Liver (tissue), 9 donors: ENCODE measurements around the gene MACROD1. TPM values are rescaled to one million over a fixed set of nuclear protein-coding genes. Genes with fewer than 3 reads are reported as not detected.

ENCODE experiments used
- DNase-seq: peaks from one replicate; pipeline ENCODE4 v3.0.0-alpha.2; 2017; ENCODE audit warnings: low spot score
- H3K27ac ChIP-seq, 2 donors: one replicate each; pipeline ENCODE4 v1.7.0; 2013; ENCODE audit warnings: inconsistent platforms in 2 of 2, low read length in 2 of 2, control low read depth in 1 of 2, low read depth in 1 of 2, mild to moderate bottlenecking in 1 of 2
- H3K27me3 ChIP-seq, 4 donors: one replicate each; pipeline versions ENCODE4 v1.6.1 to v1.7.0; 2013; ENCODE audit warnings: low read length in 3 of 4, inconsistent platforms in 1 of 4, mild to moderate bottlenecking in 1 of 4, moderate library complexity in 1 of 4; ENCODE audit not compliant: control insufficient read depth in 4 of 4, insufficient read depth in 4 of 4
- H3K36me3 ChIP-seq, 4 donors: one replicate each; pipeline versions ENCODE4 v1.6.1 to v1.7.0; 2013; ENCODE audit warnings: low read length in 3 of 4, mild to moderate bottlenecking in 3 of 4, low read depth in 1 of 4, moderate library complexity in 1 of 4; ENCODE audit not compliant: control insufficient read depth in 4 of 4, insufficient read depth in 3 of 4
- H3K4me1 ChIP-seq, 4 donors: one replicate each; pipeline versions ENCODE4 v1.6.1 to v1.7.0; 2013; ENCODE audit warnings: low read length in 3 of 4, mild to moderate bottlenecking in 3 of 4, moderate library complexity in 1 of 4; ENCODE audit not compliant: control insufficient read depth in 4 of 4, insufficient read depth in 4 of 4
- H3K4me3 ChIP-seq, 3 donors: one replicate each; pipeline versions ENCODE4 v1.6.1 to v1.7.0; 2013; ENCODE audit warnings: low read length in 3 of 3, control low read depth in 1 of 3, low read depth in 1 of 3, mild to moderate bottlenecking in 1 of 3
- H3K9ac ChIP-seq, 2 donors: one replicate each; pipeline ENCODE4 v1.7.0; 2013; ENCODE audit warnings: low read length in 2 of 2, mild to moderate bottlenecking in 2 of 2, moderate library complexity in 2 of 2, control low read depth in 1 of 2, low read depth in 1 of 2
- H3K9me3 ChIP-seq, 4 donors: one replicate each; pipeline versions ENCODE4 v1.6.1 to v1.7.0; 2013; ENCODE audit warnings: low read length in 3 of 4; ENCODE audit not compliant: control insufficient read depth in 4 of 4
- EGR1 ChIP-seq, 2 donors: IDR thresholded peaks; 2 replicates each; pipeline ENCODE4 v1.6.1; 2016 to 2018; ENCODE audit warnings: antibody characterized with exemption in 2 of 2, low read depth in 2 of 2
- FOXA1 ChIP-seq: IDR thresholded peaks from 2 replicates; pipeline ENCODE4 v1.6.1; 2016; ENCODE audit warnings: antibody characterized with exemption
- FOXA2 ChIP-seq: IDR thresholded peaks from 2 replicates; pipeline ENCODE4 v1.6.1; 2016; ENCODE audit warnings: antibody characterized with exemption
- GABPA ChIP-seq, 2 donors: IDR thresholded peaks in 1 of 2; conservative IDR thresholded peaks in 1 of 2; 2 replicates each; pipeline ENCODE4 v1.6.1; 2016; ENCODE audit warnings: antibody characterized with exemption in 2 of 2, mild to moderate bottlenecking in 1 of 2, moderate library complexity in 1 of 2
- HNF4A ChIP-seq, 2 donors: conservative IDR thresholded peaks; 2 replicates each; pipeline ENCODE4 v1.6.1; 2016; ENCODE audit warnings: antibody characterized with exemption in 2 of 2, mild to moderate bottlenecking in 2 of 2
- HNF4G ChIP-seq: IDR thresholded peaks from 2 replicates; pipeline ENCODE4 v1.6.1; 2016; ENCODE audit warnings: antibody characterized with exemption
- JUND ChIP-seq, 2 donors: IDR thresholded peaks; 2 replicates each; pipeline ENCODE4 v1.6.1; 2016; ENCODE audit warnings: antibody characterized with exemption in 2 of 2
- NR2F2 ChIP-seq: IDR thresholded peaks from 2 replicates; pipeline ENCODE4 v1.6.1; 2016; ENCODE audit warnings: antibody characterized with exemption
- RAD21 ChIP-seq, 2 donors: IDR thresholded peaks; 2 replicates each; pipeline ENCODE4 v1.6.1; 2016; ENCODE audit warnings: antibody characterized with exemption in 2 of 2, mild to moderate bottlenecking in 2 of 2
- SP1 ChIP-seq: IDR thresholded peaks from 2 replicates; pipeline ENCODE4 v1.6.1; 2018; ENCODE audit warnings: antibody characterized with exemption, mild to moderate bottlenecking
- TAF1 ChIP-seq: conservative IDR thresholded peaks from 2 replicates; pipeline ENCODE4 v1.6.1; 2016; ENCODE audit warnings: antibody characterized with exemption, mild to moderate bottlenecking
- YY1 ChIP-seq: IDR thresholded peaks from 2 replicates; pipeline ENCODE4 v1.6.1; 2016; ENCODE audit warnings: antibody characterized with exemption, mild to moderate bottlenecking
- WGBS: extraction: QIAGEN DNeasy Blood & Tissue Kit; methylation state at CpG from one replicate; pipeline ENCODE4 v1.1.7; 2013; 5-methylcytosine and 5-hydroxymethylcytosine counted together
- polyA plus RNA-seq, 2 donors: library from polyadenylated mRNA; stranded (reverse) in 1 of 2; unstranded in 1 of 2; fragments of 200-250 nt in 1 of 2; fragments of >200 nt in 1 of 2; fragmentation: Nextera tagmentation in 1 of 2; extraction: Ambion mirVana in 1 of 2; gene quantifications; one replicate each; pipeline versions ENCODE4 v1.2.1 to v1.2.3, GENCODE V29; 2013 to 2015
- total RNA-seq, 2 donors: library from RNA; depleted of rRNA; stranded (reverse); fragments of >200 nt; gene quantifications; one replicate each; pipeline ENCODE4 v1.2.3, GENCODE V29; 2014
- TF ChIP-seq, protein P1 (sequence below): fragments of 150-350 bp; IDR thresholded peaks from 2 replicates; pipeline ENCODE4 v1.5.1; 2017; ENCODE audit warnings: improper control_type of control experiment, low read depth, low read length; ENCODE audit not compliant: missing input control
- TF ChIP-seq, protein P2 (sequence below): IDR thresholded peaks from 2 replicates; pipeline ENCODE4 v1.6.1; 2016; ENCODE audit warnings: antibody characterized with exemption, mild to moderate bottlenecking
- TF ChIP-seq, protein P3 (sequence below): IDR thresholded peaks from 2 replicates; pipeline ENCODE4 v1.6.1; 2016; ENCODE audit warnings: antibody characterized with exemption
- TF ChIP-seq, protein P4 (sequence below): IDR thresholded peaks from 2 replicates; pipeline ENCODE4 v1.6.1; 2016; ENCODE audit warnings: antibody characterized with exemption
- donor health status: healthy.
- donor health status: healthy.
- donor health status: healthy.
- donor health status: healthy.
- donor health status: healthy.

The MACROD1 gene
- total and polyA plus RNA-seq, 4 donors: 8.9 to 25.9 (median 13.1) TPM

DNA sequence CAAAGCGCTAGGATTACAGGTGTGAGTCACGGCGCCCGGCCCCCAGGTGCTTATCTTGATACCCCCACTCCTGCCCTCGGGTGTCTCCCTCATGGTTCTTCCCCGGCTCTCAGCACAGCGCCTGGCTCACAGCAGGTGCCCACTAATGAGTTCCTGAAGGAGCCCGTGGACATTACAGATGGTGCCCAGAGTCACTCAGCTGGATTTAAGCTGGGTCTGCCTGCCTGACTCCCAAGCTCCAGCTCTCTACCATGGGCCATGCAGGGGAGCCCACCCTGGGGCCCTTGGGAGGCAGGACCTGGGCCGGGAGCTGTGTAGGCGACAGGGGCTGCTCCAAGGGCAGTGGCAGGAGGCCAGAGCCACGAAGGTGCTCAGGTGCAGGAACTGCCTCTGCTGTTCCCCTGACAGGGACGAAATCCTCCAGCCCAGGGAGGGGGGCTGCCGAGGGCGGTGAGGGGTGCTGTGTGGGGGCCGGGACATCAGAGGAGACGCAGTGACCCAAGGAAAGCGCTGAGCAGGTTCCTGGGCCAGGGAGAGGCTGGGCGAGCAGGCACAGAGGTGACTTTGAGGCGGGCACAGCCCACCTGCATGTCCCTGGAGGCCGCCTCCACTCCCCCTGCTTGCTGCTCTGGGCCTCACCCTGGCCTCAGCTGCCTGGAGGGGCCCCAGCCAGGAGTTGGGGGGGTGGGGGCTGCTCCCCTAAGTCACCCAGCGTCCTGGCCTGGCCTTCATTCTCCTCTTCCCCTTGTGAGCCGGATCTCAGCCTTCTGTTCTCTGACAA is 144.7 kb downstream of the MACROD1 start:
- no peaks in the 10 kb centered on the region for H3K4me1 ChIP-seq
- no peaks in the 10 kb centered on the region for H3K9me3 ChIP-seq
- no peak overlapping the region for H3K4me3 ChIP-seq
- H3K36me3 ChIP-seq: no peaks in the 10 kb centered on the region
- H3K27me3 ChIP-seq: no peaks in the 10 kb centered on the region
- H3K9ac ChIP-seq: no peak overlapping the region
- DNase-seq: no peak
- 90% methylated on average over 22 of the region's 22 CpGs for WGBS
- no peak overlapping the region for H3K27ac ChIP-seq
- TF ChIP-seq, protein P1, sequence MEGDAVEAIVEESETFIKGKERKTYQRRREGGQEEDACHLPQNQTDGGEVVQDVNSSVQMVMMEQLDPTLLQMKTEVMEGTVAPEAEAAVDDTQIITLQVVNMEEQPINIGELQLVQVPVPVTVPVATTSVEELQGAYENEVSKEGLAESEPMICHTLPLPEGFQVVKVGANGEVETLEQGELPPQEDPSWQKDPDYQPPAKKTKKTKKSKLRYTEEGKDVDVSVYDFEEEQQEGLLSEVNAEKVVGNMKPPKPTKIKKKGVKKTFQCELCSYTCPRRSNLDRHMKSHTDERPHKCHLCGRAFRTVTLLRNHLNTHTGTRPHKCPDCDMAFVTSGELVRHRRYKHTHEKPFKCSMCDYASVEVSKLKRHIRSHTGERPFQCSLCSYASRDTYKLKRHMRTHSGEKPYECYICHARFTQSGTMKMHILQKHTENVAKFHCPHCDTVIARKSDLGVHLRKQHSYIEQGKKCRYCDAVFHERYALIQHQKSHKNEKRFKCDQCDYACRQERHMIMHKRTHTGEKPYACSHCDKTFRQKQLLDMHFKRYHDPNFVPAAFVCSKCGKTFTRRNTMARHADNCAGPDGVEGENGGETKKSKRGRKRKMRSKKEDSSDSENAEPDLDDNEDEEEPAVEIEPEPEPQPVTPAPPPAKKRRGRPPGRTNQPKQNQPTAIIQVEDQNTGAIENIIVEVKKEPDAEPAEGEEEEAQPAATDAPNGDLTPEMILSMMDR: no peak
- no peak for TF ChIP-seq HNF4A (conservative IDR thresholded peaks at IDR 0.05)
- TF ChIP-seq TAF1: no peak
- no peak for TF ChIP-seq FOXA2
- TF ChIP-seq YY1: no peak
- no peak for TF ChIP-seq RAD21 (IDR thresholded peaks at IDR 0.05)
- TF ChIP-seq JUND (IDR thresholded peaks at IDR 0.05): no peak
- no peak for TF ChIP-seq HNF4G
- TF ChIP-seq, protein P2, sequence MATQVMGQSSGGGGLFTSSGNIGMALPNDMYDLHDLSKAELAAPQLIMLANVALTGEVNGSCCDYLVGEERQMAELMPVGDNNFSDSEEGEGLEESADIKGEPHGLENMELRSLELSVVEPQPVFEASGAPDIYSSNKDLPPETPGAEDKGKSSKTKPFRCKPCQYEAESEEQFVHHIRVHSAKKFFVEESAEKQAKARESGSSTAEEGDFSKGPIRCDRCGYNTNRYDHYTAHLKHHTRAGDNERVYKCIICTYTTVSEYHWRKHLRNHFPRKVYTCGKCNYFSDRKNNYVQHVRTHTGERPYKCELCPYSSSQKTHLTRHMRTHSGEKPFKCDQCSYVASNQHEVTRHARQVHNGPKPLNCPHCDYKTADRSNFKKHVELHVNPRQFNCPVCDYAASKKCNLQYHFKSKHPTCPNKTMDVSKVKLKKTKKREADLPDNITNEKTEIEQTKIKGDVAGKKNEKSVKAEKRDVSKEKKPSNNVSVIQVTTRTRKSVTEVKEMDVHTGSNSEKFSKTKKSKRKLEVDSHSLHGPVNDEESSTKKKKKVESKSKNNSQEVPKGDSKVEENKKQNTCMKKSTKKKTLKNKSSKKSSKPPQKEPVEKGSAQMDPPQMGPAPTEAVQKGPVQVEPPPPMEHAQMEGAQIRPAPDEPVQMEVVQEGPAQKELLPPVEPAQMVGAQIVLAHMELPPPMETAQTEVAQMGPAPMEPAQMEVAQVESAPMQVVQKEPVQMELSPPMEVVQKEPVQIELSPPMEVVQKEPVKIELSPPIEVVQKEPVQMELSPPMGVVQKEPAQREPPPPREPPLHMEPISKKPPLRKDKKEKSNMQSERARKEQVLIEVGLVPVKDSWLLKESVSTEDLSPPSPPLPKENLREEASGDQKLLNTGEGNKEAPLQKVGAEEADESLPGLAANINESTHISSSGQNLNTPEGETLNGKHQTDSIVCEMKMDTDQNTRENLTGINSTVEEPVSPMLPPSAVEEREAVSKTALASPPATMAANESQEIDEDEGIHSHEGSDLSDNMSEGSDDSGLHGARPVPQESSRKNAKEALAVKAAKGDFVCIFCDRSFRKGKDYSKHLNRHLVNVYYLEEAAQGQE: no peak
- TF ChIP-seq, protein P3, sequence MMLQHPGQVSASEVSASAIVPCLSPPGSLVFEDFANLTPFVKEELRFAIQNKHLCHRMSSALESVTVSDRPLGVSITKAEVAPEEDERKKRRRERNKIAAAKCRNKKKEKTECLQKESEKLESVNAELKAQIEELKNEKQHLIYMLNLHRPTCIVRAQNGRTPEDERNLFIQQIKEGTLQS: no peak
- no peak for TF ChIP-seq SP1
- TF ChIP-seq NR2F2: no peak
- TF ChIP-seq FOXA1: no peak
- TF ChIP-seq, protein P4, sequence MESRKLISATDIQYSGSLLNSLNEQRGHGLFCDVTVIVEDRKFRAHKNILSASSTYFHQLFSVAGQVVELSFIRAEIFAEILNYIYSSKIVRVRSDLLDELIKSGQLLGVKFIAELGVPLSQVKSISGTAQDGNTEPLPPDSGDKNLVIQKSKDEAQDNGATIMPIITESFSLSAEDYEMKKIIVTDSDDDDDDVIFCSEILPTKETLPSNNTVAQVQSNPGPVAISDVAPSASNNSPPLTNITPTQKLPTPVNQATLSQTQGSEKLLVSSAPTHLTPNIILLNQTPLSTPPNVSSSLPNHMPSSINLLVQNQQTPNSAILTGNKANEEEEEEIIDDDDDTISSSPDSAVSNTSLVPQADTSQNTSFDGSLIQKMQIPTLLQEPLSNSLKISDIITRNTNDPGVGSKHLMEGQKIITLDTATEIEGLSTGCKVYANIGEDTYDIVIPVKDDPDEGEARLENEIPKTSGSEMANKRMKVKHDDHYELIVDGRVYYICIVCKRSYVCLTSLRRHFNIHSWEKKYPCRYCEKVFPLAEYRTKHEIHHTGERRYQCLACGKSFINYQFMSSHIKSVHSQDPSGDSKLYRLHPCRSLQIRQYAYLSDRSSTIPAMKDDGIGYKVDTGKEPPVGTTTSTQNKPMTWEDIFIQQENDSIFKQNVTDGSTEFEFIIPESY: no peak
- no peak for TF ChIP-seq GABPA (IDR thresholded peaks at IDR 0.05 in 1 of 2, conservative IDR thresholded peaks at IDR 0.05 in 1 of 2)
- no peak for TF ChIP-seq EGR1 (IDR thresholded peaks at IDR 0.05; ENCODE audit: low read depth in 2 of 2)
